ENCODE data around the gene SNRNP70. TPM values are rescaled to one million over a fixed set of nuclear protein-coding genes. Genes with fewer than 3 reads are reported as not detected.
A peak's percentile ranks its signal among the peaks of the same experiment; 100 is the strongest.
"Not testable (repeated sequence)": the region's sequence is repeated elsewhere in the genome, so short reads cannot be mapped to it uniquely, and the experiment has no call there.

The SNRNP70 gene
- total and polyA plus RNA-seq, 10 of the 15 experiments (the other 5 are each of a cell fraction or from before 2014, with no cell fraction given): 2.7 to 453 (median 159) TPM

DNA sequence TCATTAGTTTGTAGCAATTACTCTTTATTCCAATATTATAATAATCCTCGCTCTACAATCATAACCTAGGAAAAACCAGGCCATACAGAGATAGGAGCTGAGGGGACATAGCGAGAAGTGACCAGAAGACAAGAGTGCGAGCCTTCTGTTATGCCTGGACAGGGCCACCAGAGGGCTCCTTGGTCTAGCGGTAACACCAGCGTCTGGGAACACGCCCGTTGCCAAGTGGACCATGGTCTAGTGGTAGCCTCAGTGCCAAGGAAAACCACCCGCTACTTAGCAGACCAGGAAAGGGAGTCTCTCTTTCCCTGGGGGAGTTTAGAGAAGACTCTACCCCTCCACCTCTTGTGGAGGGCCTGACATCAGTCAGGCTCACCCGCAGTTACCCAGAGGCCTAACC, 10.4 kb upstream of the SNRNP70 start:
- H3K9me3 ChIP-seq (replicated peaks; ENCODE audit: control insufficient read depth, insufficient read depth, low read length); H3K27me3 ChIP-seq (replicated peaks in 1 of 2; ENCODE audit: control insufficient read depth in 2 of 2, insufficient read depth in 2 of 2, low read length in 1 of 2); intact Hi-C loops (cut with micrococcal nuclease; ENCODE audit: unreplicated experiment); H3K27ac ChIP-seq (ENCODE audit: control insufficient read depth, insufficient read depth); POLR2A ChIA-PET; H4K20me1 ChIP-seq (ENCODE audit: control insufficient read depth, insufficient read depth); H3K9ac ChIP-seq (ENCODE audit: control insufficient read depth, insufficient read depth, low read length); RAD21 ChIA-PET (ENCODE audit: unreplicated experiment); H3K4me1 ChIP-seq (ENCODE audit: control insufficient read depth, insufficient read depth, low read length); BruUV-seq (replicated peaks); FAIRE-seq; H3K4me3 ChIP-seq; H3K79me2 ChIP-seq (ENCODE audit: control insufficient read depth, insufficient read depth, low read length); H3K36me3 ChIP-seq (ENCODE audit: control insufficient read depth in 2 of 2, insufficient read depth in 2 of 2, low read length in 1 of 2); H2AFZ ChIP-seq (ENCODE audit: control insufficient read depth, low read depth, low read length); DNase-seq (ENCODE audit: low read depth, low spot score); in situ Hi-C loops (cut with MboI); H3K4me2 ChIP-seq (ENCODE audit: control insufficient read depth, insufficient read depth): not testable (repeated sequence)
- ATAC-seq: peak; percentile 52; the same call in 2 of the 3 replicates
- TF ChIP-seq SMC3 (IDR thresholded peaks at IDR 0.05; ENCODE audit: borderline replicate concordance, low read length): peak; percentile 36; the same call in 1 of the 2 replicates
- TF ChIP-seq, protein P1, sequence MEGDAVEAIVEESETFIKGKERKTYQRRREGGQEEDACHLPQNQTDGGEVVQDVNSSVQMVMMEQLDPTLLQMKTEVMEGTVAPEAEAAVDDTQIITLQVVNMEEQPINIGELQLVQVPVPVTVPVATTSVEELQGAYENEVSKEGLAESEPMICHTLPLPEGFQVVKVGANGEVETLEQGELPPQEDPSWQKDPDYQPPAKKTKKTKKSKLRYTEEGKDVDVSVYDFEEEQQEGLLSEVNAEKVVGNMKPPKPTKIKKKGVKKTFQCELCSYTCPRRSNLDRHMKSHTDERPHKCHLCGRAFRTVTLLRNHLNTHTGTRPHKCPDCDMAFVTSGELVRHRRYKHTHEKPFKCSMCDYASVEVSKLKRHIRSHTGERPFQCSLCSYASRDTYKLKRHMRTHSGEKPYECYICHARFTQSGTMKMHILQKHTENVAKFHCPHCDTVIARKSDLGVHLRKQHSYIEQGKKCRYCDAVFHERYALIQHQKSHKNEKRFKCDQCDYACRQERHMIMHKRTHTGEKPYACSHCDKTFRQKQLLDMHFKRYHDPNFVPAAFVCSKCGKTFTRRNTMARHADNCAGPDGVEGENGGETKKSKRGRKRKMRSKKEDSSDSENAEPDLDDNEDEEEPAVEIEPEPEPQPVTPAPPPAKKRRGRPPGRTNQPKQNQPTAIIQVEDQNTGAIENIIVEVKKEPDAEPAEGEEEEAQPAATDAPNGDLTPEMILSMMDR (IDR thresholded peaks at IDR 0.05 in 2 of 3, conservative IDR thresholded peaks at IDR 0.05 in 1 of 3; ENCODE audit: control insufficient read depth in 2 of 3, extremely low read depth in 1 of 3, insufficient read depth in 1 of 3, low read depth in 3 of 3, low read length in 3 of 3): peak; percentile 33 to 54 (median 42); a peak in 5 of 6 replicates
- peak; percentile 41; the same call in 1 of the 2 replicates for TF ChIP-seq RAD21 (IDR thresholded peaks at IDR 0.05; ENCODE audit: insufficient read depth, low read depth, low read length)
- 12% methylated on average over 8 of the region's 9 CpGs for WGBS (ENCODE audit: insufficient coverage, insufficient replicate concordance, low lambda C conversion rate, missing lambda C conversion rate)
- ChIA-PET CTCF (interaction anchor here (1.1 to 2.6 kb wide), 4 partner anchors 22 to 146 kb away, joined by 4 to 15 read pairs (median 8); no protein-coding TSS in a partner anchor), SMC1A (ENCODE audit: uncharacterized antibody, unreplicated experiment) (interaction anchor here (1.1 kb wide), 1 partner anchor 124 kb away, joined by 5 read pairs; no protein-coding TSS in a partner anchor)

DNA sequence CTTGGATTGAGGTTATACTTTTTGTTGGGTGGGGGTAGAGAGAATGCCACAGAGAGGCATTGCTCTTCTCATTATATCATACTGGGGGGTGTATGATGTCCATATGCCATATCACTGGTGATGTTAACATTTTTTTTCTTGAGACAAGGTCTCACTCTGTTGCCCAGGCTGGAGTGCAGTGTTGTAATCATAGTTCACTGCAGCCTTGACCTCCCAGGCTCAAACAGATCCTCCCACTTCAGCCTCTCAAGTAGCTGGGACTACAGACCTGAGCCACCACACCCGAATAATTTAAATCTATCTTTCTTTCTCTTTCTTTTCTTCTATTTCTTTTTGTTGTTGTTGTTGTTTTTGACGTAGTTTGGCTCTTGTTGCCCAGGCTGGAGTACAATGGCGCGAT, 4.9 kb upstream of the SNRNP70 start:
- RAD21 ChIA-PET (ENCODE audit: unreplicated experiment): no interaction called here

More for the DNA sequence above, 4.9 kb upstream of the SNRNP70 start:
- ChIA-PET SMC1A (ENCODE audit: uncharacterized antibody, unreplicated experiment) (no interaction called here), POLR2A (no interaction called here), CTCF (interaction anchor here (0.6 kb wide), 1 partner anchor 463 kb away, joined by 3 read pairs; no protein-coding TSS in a partner anchor)
- ATAC-seq (no peak), FAIRE-seq (no peak), DNase-seq (ENCODE audit: low read depth, low spot score) (no peak)
- Histone ChIP-seq H3K4me2 (ENCODE audit: control insufficient read depth, insufficient read depth) (no peak overlapping the region), H3K79me2 (ENCODE audit: control insufficient read depth, insufficient read depth, low read length) (peaks cover 2% of the 10 kb centered on the region), H3K4me3 (no peak overlapping the region), H3K4me1 (ENCODE audit: control insufficient read depth, insufficient read depth, low read length) (no peaks in the 10 kb centered on the region), H3K36me3 (ENCODE audit: control insufficient read depth in 2 of 2, insufficient read depth in 2 of 2, low read length in 1 of 2) (no peaks in the 10 kb centered on the region), H3K27ac (ENCODE audit: control insufficient read depth, insufficient read depth) (no peak overlapping the region), H2AFZ (ENCODE audit: control insufficient read depth, low read depth, low read length) (no peak overlapping the region), H3K9me3 (replicated peaks; ENCODE audit: control insufficient read depth, insufficient read depth, low read length) (no peaks in the 10 kb centered on the region; the same call in 2 of the 3 replicates), H3K9ac (ENCODE audit: control insufficient read depth, insufficient read depth, low read length) (no peak overlapping the region), H3K27me3 (replicated peaks in 1 of 2; ENCODE audit: control insufficient read depth in 2 of 2, insufficient read depth in 2 of 2, low read length in 1 of 2) (no peaks in the 10 kb centered on the region), H4K20me1 (ENCODE audit: control insufficient read depth, insufficient read depth) (no peaks in the 10 kb centered on the region)
- no peak for TF ChIP-seq TCF12 (IDR thresholded peaks at IDR 0.05; ENCODE audit: low read depth, low read length)
- TF ChIP-seq RUNX3 (IDR thresholded peaks at IDR 0.05; ENCODE audit: low read length): no peak
- TF ChIP-seq, protein P2, sequence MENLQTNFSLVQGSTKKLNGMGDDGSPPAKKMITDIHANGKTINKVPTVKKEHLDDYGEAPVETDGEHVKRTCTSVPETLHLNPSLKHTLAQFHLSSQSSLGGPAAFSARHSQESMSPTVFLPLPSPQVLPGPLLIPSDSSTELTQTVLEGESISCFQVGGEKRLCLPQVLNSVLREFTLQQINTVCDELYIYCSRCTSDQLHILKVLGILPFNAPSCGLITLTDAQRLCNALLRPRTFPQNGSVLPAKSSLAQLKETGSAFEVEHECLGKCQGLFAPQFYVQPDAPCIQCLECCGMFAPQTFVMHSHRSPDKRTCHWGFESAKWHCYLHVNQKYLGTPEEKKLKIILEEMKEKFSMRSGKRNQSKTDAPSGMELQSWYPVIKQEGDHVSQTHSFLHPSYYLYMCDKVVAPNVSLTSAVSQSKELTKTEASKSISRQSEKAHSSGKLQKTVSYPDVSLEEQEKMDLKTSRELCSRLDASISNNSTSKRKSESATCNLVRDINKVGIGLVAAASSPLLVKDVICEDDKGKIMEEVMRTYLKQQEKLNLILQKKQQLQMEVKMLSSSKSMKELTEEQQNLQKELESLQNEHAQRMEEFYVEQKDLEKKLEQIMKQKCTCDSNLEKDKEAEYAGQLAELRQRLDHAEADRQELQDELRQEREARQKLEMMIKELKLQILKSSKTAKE (IDR thresholded peaks at IDR 0.05; ENCODE audit: low read depth, poor library complexity, severe bottlenecking): no peak
- TF ChIP-seq RAD21 (IDR thresholded peaks at IDR 0.05; ENCODE audit: insufficient read depth, low read depth, low read length): no peak
- TF ChIP-seq POLR2A (IDR thresholded peaks at IDR 0.05; ENCODE audit: low read depth, low read length): no peak
- no peak for TF ChIP-seq BCL11A (IDR thresholded peaks at IDR 0.05; ENCODE audit: low read depth, low read length)
- TF ChIP-seq PAX5 (IDR thresholded peaks at IDR 0.05; ENCODE audit: borderline replicate concordance, low read depth, low read length): no peak
- TF ChIP-seq NFIC (IDR thresholded peaks at IDR 0.05; ENCODE audit: low read depth, low read length): no peak
- no peak for TF ChIP-seq PAX8 (IDR thresholded peaks at IDR 0.05)
- WGBS (ENCODE audit: insufficient coverage, insufficient replicate concordance, low lambda C conversion rate, missing lambda C conversion rate): 70% methylated on average over 4 of the region's 4 CpGs
- in situ Hi-C loops (cut with MboI): no loop called here
- intact Hi-C loops (cut with micrococcal nuclease; ENCODE audit: unreplicated experiment): no loop called here
- BruUV-seq (replicated peaks): no TSS peak

Data from GM12878 (cell line).